ENCODE measurements around the gene ARHGDIA.

Gene ARHGDIA

GRCh38 chr17:81905993-81906392 lies 34.9 kb upstream of the ARHGDIA start:
- no peak for DNase-seq

- no peak for DNase-seq
Measured at GRCh38 chr17:81905424-81905875, 34.3 kb upstream of the ARHGDIA start.

- no peak for DNase-seq
Measured at GRCh38 chr17:81904600-81905423, 33.7 kb upstream of the ARHGDIA start.

GRCh38 chr17:81903896-81904599 lies 32.9 kb upstream of the ARHGDIA start:
- DNase-seq = no peak

- DNase-seq = no peak
Measured at GRCh38 chr17:81903415-81903831, 32.3 kb upstream of the ARHGDIA start.

- DNase-seq = no peak
Measured at GRCh38 chr17:81902653-81903414, 31.7 kb upstream of the ARHGDIA start.

GRCh38 chr17:81902023-81902652 lies 31.0 kb upstream of the ARHGDIA start, which contains the start of gene NPB:
Gene NPB, plus strand, starts transcription at chr17:81902238. Its CDS starts 40 bp downstream, at chr17:81902278.
- no peak for DNase-seq

- no peak for DNase-seq
Measured at GRCh38 chr17:81901167-81902022, 30.3 kb upstream of the ARHGDIA start.

- no peak for DNase-seq
Measured at GRCh38 chr17:81900181-81900820, 29.2 kb upstream of the ARHGDIA start.

GRCh38 chr17:81899514-81900166 lies 28.5 kb upstream of the ARHGDIA start:
- no peak for DNase-seq

GRCh38 chr17:81898885-81899284 lies 27.7 kb upstream of the ARHGDIA start:
- DNase-seq = no peak

GRCh38 chr17:81898029-81898866 lies 27.1 kb upstream of the ARHGDIA start:
- DNase-seq = no peak

- DNase-seq = no peak
Measured at GRCh38 chr17:81895400-81895799, 24.3 kb upstream of the ARHGDIA start.

GRCh38 chr17:81891303-81891552 lies 20.1 kb upstream of the ARHGDIA start:
- no peak for DNase-seq

GRCh38 chr17:81890447-81891302 lies 19.5 kb upstream of the ARHGDIA start:
- no peak for DNase-seq

- DNase-seq = no peak
Measured at GRCh38 chr17:81889602-81890001, 18.5 kb upstream of the ARHGDIA start.

GRCh38 chr17:81888988-81889595 lies 18.0 kb upstream of the ARHGDIA start:
- no peak for DNase-seq
